Epidermal melanocyte (primary cell): Measurements from ENCODE around the gene RAB36.

Experiments used
- DNase-seq: peaks from one replicate; pipeline ENCODE4 v3.0.0; 2011; ENCODE audit warnings: low spot score; ENCODE audit not compliant: insufficient read length

Gene RAB36

DNA sequence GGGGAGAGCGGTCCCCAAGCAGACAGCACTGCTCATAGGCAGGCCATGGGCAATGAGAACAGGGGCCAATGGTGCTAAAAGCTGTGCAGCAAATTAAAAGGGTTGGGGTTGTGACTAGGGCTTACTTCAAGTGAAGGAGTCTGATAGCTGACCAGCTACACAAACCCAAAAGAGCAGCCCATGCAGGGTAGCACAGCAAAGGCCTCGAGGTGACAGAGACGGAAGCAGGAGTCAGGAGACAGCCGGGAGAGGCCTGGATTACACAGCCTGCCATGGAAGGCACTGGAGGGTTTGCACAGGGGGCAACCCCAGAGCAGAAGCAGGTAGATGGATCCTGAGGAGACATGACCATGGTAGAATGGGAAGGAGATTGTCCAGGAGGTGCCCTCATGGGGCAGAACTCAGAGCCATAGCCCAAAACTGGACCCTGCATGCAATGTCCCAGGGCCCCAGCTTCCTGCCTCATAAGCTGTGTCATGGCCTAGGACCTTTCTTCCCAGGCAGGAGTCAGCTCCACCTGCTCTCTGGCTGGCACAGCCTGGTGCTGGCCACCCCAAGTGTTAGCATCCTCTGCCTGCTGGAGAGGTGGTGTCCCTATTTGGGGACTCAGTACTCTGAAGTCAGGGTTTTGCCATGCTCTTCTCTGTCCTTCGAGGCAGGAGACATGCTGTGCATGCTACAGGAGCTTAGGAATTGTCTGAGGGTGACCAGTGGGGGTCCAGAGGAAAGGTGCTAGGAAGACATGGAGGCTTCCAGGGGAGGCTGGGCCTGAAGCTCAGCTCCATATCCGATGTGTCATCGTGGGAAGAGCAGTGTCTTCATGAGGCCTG is 36.8 kb upstream of the RAB36 start:
- DNase-seq = no peak

DNA sequence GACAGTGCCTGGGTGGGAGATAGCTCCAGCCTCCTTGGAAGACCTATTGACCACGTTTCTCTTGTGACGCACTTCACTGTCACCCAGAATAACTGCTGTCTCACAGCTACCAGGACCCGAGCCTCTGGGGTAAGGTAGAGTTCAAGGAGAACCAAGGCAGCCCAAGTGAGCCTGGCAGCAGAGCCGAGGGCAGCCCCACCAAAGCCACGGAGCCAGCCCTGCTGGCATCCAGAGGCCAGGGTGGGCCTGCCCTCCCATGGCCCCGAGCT is 36.3 kb upstream of the RAB36 start:
- no peak for DNase-seq

DNA sequence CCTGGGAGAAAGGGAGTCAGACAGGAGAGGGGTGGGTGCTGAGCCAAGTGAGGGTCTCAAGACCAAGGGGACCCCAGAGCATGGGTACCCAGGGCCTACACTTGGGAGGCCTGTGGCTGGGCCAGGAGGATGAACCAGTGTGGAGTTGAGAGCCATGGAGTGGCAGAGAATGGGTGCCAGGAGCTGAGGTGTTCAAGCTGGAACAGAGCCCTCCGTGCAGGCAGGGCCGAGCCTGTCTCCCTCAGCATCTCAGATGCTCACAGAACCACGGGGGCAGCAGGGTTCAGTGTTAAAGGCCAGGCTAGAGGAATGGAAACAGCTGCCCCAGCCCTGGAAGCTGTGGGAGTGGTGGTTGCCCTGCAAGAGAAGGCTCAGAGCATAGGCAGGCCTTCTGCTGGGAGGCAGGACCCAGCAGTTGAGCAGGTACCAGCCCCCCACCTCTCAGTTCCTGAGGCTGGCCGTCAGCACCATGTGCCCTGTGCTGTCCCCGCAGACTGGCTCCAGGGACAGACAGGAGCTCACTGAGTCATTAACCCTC is 35.8 kb upstream of the RAB36 start:
- no peak for DNase-seq

DNA sequence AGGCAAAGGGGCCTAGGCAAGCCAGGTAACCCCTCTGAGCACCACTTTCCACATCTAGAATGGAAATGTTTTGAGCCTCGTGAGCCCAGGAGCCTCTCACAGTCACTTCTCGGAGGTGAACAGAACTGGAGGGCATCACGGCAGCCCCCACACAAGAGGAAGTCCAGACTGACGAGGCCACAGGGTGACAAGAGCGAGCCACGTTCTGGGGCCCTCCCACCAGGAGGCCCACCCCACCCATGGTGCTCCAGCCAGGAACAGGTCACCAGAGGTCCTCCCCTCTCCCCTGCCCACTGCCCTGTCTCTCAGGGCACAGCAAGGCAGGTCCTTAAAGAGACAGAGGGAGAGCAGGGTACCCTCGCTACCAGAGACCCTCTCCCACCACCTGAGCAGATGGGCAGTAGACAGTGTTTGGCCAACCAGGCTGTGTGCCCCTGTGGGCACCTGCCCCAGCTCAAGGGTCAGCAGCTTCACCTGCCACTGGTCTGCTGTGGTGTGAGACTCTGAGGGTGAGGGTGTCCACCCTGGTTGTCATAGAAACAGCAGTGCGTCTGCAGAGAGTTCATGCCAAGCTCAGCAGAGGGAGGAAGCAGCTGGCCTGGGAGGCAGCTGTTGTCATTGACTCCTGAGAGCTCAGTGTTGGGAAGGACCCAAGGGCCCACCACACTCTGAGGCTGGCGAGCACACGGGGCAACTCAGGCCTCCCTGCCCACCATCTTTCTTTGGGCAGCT is 34.9 kb upstream of the RAB36 start:
- no peak for DNase-seq

DNA sequence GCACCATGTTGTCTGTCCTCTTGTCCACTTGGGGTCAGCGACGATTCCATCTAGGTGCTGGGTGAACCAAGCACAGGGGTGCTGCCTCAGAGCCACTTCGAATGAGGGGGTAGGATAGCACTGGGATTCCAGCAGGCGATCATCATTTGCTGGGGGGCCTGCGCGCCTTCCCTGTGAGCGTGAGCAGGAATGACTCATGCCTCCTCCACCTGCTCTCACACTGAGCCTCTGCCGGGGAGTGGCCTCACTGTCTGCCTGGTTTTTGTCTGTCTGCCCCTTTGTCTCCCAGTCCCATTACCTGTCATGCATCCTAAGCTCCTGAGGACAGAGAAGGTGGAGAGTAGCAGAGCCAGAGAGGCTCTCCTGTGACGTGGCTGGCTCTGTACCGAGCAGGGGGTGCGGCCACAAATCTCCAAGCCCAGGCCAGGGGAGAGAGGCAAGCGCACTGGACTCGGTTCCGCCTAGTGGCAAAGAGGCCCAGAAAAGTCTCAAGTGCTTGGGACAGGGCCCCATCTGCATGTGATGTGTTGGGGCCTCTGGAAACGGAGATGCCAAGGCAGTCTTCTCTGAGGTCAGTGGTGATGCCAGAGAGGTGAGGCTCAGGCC is 34.3 kb upstream of the RAB36 start:
- no peak for DNase-seq

DNA sequence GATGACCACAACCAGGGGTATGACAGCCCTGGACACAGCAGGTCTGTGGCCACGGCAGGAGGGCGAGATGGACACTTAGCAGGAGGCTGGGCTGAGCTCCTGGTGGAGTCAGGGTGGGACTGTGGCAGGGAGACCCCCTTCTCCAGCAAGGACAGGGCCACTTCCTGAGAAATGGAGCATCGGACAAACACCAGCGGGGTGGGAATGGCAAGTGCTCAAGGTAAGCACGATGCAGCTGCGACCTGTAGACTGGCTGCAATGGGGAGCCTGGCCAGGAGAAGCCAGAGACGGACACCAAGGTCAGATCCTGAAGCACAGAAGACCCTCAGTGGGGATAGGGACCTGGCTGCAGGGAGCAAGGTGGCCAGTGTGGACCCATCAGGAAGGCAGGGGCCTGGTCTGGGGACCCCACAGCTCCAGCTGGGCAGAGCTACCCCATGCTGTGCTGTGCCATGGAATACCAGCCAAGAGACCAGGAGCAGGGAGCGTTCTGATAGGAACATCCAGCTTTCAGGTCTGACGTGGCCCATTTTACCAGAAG is 32.7 kb upstream of the RAB36 start:
- DNase-seq = no peak

DNA sequence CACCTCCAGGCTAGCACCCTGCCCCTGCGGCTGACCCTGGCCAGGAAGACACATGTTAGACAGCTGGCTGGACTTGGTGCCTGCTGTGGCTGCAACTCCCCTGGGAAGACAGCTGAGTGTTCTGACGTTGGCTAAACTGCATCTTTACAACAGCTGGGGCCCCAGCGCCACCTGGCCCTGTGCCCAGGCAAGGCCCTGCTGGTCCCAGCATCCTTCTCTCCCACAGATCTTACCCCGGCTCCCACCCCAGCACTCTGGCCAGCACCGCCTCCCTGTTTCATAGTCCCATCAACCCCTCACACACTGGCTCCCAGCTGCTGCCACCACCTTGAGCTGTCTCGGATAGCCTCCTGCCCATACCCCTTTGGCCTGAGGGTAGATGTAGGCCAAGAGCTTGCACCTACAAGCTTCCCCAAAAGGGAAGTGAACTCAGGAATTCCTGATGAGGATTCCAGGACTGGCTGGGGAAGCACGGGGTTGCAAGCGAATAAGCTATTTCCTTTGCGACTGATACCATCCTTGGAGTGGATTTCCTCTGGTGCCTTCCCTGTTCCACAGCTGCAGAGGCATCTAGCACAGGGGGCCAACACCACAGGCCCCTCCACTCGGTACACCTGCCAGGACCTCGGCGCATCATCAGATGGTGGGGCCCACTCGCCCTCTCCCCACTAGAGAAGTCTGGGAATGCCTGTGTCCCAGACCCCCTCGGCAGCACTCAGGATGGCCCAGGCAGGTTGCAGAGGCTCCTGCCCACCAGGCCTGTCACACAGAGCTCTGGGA is 32.0 kb upstream of the RAB36 start:
- no peak for DNase-seq

DNA sequence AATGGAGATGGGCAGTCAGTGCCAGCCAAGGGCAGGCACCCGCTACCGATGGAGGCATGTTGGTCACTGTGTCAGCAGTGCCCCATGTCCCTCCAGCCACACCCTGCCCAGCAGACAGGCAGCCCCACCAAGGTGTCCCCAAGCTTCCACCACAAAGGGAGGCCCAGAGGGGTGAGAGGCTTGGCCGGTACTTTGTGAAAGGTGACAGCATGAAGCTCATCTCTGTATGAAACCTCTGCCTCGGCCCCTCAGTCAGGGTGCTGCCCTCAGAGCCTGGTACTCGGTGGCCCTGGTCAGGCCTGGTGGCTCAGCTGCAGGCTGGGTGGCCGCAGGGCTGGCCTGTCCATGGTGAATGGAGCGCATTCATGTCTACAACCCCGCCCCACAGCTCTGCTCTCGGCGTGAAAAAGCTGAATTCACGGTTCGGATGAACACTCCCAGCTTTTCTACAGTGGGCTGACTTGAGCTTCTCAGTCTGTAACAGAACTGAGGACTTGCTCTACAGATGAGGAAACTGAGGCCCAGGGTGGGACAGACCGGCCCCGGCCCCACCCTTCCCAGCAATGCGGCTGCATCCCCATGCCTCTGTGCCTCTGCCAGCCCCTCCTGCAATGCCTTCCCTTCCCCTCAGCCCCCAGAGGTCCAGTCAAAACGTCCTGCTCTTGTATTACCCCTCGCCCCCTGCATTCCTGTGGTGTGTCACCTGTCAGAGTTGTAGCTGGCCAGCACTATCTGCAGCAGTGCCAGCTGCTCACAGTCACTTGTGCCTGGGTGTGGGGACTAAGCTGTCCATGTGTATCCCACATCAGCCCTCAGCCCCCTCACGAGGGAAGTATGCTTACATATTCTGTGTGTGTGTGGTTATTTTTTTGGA is 31.2 kb upstream of the RAB36 start:
- no peak for DNase-seq

DNA sequence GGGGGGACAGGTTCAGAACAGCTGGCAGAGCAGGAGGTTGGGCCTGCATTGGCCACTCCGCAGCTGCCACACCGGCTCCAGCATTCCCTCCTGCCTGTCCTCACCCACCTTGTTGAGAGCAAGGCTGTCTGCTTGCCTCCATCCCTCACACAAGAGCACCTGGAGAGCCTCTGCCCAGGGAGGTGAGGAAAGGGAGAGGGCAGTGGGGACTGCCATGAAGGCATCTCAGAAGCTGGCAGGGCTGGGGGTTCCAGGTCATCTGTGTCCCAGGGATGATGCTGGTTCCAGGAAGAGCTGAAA is 30.6 kb upstream of the RAB36 start:
- no peak for DNase-seq

DNA sequence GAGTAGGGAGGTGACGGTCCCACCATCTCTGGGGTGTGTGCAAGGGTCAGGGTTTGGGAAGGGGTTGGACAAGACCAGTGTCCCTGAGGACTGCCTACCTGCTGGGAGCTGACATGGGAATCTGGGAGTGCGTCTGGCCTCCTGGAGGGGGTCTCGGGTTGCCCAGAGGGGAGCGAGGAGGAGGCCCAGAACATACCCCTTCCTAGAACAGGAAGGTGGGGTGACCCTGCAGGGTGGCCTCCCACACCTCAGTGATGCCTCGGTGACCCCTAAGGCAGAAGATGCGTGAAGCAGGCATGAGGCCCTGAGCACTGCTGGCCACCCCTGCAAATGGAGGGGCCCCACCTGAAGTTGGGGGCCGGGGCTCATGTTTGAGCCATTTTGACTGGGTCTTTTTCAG is 29.9 kb upstream of the RAB36 start:
- DNase-seq = no peak

DNA sequence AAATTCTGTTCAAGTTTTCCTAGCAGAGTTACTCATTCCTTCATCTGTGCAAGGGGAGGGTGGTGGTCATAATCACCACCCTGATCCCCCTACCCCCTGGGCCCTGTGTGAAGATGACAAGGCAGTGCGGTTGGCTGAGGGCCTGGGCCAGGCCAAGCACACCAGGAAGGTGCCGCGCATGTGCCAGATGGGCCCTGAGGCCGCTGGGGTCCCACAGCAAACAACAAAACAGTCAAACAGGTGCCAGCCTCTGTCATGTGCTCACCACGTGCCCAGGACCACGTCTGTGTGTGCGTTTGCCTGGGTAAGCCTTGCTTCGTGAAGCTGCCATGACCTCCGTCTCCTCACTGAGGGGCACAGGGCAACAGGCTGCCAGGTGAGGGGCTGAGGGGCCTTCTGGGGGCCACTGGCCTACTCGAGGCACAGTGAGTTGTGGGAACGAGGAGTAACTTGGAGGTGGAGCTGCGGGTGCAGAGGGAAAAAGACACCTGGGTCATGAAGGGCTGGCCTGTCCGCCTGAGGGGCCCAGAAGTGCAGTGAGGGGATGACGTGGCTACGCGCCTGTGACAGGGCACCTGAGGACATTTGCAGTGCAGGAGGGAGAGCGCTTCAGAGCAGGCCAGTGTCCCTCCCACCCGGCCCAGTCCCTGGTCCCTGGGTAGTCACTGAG is 29.3 kb upstream of the RAB36 start:
- no peak for DNase-seq

DNA sequence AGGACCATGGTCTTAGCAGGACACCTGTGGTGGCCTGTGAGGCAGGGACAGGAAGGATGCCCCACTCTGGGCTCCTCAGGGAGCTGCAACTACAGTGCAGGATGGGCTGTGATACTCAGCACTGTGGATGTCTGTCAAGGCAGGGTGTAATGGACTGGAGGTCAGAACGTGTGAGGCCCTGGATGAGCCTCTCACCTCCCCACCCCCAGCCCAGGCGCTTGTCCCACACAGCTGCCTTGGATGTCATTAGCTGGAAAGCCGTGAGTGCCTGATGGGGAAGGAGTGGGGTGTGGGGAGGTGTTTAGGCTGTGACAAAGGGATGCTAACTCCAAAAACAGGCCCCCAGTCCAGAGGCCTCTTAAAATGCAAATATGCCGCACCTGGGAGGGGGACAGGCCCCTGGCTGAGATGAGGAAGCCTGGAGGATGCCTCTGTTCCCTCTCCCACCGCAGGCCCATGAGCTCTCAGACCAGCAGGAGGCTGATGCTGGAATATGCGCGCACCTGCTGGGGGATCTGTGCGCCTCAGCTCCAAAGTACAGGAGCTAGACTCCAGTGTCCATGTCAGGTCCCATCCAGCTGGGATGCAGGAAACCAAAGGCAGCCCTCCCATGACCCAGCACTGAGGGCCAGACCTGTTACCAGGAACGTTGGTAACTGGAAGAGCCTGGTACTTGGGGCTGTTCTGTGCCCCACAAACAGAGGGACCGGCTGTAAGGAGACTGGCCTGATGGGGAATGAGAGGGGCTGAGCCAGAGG is 28.6 kb upstream of the RAB36 start:
- DNase-seq = no peak

DNA sequence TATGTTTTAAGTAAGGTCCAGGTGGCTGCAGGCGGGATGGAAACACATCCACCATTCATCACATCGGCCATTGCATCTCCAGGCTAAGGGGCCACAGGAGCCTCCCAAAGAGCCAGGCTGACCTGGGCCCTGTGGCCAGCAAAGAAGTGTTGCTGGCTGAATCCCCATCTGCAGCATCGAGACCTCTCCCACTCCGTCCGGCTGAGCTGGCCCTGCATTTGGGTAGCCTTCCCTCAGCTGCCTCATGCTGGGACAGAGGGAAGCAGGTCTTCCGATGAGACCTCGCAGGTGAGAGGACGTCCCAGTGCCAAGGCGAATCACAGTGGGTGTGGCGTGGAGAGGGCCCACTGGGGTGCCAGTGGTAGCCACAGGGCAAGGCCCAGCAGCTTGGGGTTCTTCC is 28.0 kb upstream of the RAB36 start:
- no peak for DNase-seq

DNA sequence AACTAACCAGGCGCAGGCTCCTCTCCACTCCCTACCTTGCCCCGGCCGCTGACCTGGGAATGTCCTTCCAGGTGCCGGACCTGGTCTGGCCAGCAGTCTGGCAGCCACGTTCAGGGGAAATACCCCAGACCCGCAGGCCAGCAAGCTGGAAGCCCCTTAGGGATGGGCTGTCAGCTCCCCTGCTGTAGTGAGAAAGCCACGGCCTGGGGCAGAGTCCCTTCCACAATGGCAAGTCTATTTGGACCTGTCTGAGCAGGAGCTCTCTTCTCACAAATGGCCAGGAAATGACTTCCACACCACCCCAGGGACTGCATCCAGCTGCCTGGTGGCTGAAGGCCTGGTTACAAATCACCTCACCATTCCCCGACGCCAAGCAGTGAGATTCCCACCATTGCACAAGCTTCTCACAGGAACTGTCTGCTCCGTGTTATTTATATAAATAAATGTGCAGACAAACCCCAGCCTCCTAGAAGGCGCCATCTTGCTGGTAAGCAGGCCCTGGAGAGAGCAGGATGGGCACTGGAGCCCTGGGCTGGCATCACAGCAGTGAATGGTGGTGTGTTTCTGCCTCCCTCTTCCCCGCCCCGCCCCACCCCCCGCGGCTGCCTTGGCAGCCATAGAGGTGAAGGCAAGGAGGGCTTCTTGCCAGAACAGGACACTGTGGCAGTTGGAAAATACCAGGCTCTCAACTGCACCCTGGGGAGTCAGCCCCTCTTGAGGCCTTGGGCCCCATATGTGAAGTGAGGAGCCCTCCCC is 27.2 kb upstream of the RAB36 start:
- no peak for DNase-seq

DNA sequence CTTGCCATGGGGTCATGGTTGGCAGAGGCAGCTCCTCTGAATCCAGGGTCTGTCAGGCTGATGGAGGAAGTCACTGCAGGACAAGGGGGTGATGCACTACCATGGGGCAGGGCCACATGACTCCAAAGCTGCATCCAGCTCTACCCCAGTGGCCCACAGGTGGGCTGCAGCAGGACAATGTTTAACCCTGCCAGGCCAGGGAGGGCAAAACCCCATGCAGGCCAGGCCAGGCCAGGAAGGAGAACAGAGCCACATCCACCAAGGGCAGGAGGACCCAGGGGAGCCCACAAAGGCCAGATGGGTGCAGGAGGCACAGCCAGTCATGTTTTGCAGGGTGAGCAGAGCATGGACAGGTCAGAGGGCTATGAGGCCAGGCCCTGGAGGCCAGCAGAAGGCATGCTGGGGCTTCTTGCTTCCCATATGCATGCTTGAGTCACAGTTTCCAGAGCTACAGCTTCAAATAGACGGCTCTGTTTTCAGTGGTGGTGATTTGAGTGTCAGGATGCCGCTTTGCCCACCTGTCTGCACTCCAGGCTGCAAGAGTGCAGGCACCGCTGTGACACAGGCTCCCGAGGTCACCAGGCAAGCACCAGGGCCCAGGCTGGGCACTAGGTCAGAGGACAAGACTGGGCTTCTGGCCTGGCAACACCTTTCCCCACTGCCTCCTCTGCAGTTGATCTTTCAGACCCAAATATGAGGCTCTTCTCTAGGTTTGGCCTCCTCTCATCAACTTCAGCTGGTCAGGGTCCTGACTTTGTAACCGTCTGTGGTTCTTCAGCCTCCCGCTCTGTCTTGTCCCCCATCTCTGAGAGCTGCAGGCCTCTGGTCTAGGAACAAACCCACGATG is 26.4 kb upstream of the RAB36 start:
- DNase-seq = no peak

DNA sequence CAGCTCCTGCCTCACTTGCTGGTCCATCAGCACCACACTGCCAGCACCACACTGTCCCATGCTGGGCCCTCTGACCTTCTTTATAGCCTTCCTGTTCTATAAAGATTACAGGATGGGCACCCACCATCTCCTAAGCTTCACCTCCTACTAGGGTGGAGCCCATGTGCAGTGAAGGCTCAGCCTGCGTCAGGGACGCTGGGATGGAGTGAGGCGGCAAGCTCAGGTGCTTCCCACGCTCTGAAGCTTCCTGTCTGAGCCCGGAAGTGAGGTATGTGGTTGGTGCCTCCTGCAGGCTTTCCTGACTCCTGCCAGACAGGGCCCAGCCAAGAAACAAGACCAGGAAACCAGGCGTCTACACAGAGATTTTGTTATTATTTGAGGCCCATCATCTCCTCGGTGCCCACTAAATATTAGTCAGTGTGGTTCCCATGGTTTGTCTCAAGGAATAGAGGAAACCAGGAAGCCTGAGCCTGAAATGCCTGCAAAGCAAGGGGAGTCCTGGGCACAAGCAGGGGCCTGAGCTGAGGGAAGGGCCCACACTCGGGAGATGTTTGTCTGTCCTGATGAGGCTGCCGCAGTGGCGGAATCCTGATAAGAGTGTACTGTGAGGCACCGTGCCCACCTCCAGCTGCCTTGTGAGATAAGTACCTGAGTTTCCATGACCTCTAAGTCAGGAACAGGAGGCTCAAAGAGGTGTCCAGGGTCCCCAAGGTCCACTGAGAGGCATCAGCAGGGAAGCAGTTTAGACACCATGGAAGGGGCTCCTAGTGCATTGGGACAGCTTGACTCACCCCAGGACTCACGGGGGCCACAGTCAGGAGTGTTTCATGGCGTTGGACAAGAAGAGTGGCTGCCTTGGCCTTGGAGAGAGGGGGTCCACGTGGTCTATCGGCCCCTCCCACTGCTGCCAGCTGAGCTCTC is 25.5 kb upstream of the RAB36 start:
- no peak for DNase-seq

DNA sequence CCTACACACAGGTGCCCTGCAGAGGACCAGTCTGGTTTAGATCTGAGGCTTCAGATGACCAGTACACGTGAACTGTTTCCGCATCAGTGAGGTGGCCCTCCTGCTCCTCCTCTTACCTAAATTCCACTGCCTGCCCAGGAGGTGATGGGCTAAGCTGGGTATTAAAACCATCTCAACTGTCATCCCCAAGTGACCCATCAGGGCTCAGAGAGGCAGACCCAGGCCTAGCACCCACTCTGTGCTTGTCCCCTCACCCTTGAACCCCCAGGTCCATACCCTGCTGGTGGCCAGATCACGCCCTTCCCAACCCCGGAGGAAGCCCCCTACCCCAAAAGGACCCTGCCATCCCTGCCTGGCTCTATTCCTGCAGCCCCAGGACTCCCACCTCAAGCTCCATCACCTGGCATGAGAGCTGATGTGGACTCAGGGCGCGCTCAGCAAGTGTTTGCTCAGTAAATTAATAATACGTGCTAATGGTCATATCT is 24.8 kb upstream of the RAB36 start:
- DNase-seq = no peak
